MCF 10A (cell line): ENCODE measurements around the gene SLC2A1. TPM values are rescaled to one million over a fixed set of nuclear protein-coding genes. Genes with fewer than 3 reads are reported as not detected.

Experiments
- BruUV-seq: library from RNA; stranded (reverse); fragments of 400-500 nt; replicated peaks from 2 replicates; lab custom pipeline; 2021; lab: Mats Ljungman, UMichigan
- CTCF ChIA-PET: fragments of 300-600 bp; sonication (Branson Sonifier 250); formaldehyde crosslinking; extraction: SDS; loops from one replicate; lab custom pipeline; 2021; ENCODE audit warnings: antibody characterized with exemption, inconsistent platforms; lab: Yijun Ruan, JAX
- POLR2A ChIA-PET: fragments of 300-600, 350-650 bp; sonication (Branson Sonifier 250); formaldehyde crosslinking; extraction: SDS; loops from one replicate; lab custom pipeline; 2020; ENCODE audit warnings: antibody characterized with exemption, inconsistent platforms; lab: Yijun Ruan, JAX
- DNase-seq: peaks from one replicate; pipeline ENCODE4 v3.0.0-alpha.2; 2018; ENCODE audit not compliant: unreplicated experiment
- H3K27ac Mint-ChIP-seq: one replicate; pipeline ENCODE4 v1.8.0; 2022; ENCODE audit warnings: mild to moderate bottlenecking, low read depth, mixed read lengths; ENCODE audit not compliant: unreplicated experiment
- H3K27me3 Mint-ChIP-seq: one replicate; pipeline ENCODE4 v1.8.0; 2022; ENCODE audit warnings: mixed read lengths; ENCODE audit not compliant: insufficient read depth, unreplicated experiment
- H3K36me3 Mint-ChIP-seq: one replicate; pipeline ENCODE4 v1.8.0; 2022; ENCODE audit warnings: mild to moderate bottlenecking, moderate library complexity, mixed read lengths; ENCODE audit not compliant: insufficient read depth, unreplicated experiment
- H3K4me1 Mint-ChIP-seq: one replicate; pipeline ENCODE4 v1.8.0; 2022; ENCODE audit warnings: mixed read lengths; ENCODE audit not compliant: insufficient read depth, unreplicated experiment
- H3K4me3 Mint-ChIP-seq: one replicate; pipeline ENCODE4 v1.8.0; 2022; ENCODE audit warnings: mild to moderate bottlenecking, moderate library complexity, mixed read lengths; ENCODE audit not compliant: unreplicated experiment
- H3K9me3 Mint-ChIP-seq: one replicate; pipeline ENCODE4 v1.8.0; 2022; ENCODE audit warnings: mixed read lengths; ENCODE audit not compliant: unreplicated experiment
- intact Hi-C: fragments of 100-400 bp; cut with micrococcal nuclease; formaldehyde crosslinking; loops from 2 replicates; pipeline ENCODE4 v1.14.1; 2022
- total RNA-seq: library from RNA; stranded (reverse); gene quantifications from 2 replicates; pipeline ENCODE4 v1.2.3, GENCODE V29; 2022
- TF ChIP-seq, protein P1 (sequence below): fragments of 200-600 bp; IDR thresholded peaks from one replicate; pipeline ENCODE4 v1.8.0; 2022; ENCODE audit warnings: antibody characterized with exemption, mild to moderate bottlenecking; ENCODE audit not compliant: unreplicated experiment

SLC2A1 gene
- total RNA-seq, 1 experiment from 2014 or later = 87.5 TPM

DNA sequence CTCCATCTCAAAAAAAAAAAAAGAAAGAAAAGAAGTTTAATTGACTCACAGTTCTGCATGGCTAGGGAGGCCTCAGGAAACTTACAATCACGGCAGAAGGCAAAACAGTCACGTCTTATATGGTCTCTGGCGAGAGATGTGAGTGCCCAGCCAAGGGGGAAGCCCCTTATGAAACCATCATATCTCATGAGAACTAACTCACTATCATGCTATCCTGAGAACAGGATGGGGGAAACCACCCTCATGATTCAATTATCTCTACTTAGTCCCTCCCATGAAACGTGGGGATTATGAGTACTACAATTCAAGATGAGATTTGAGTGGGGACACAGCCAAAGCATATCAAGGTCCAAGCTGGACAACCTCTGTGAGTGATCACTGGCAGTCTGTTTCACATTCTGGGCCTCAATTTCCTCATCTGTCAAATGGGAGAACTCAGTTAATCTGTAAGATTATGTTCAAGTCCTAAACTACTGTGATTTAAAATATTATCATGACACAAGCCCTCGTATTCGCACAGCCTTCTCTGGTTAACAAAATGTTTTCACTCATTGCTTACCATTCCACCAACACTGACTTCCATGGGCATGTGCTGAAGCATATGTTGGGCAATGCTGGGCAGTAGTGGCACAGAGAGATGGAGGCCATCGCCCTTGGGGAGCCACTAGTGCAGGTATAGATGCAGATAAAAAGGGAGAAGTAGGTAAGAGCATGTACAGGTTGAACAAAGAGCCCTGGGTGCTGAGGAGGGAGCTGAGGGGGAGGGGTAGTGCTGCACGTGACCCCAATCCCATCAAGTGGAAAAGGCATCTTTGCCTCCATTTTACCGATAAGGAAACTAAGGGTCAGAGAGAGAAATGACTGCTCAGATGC is 46.2 kb upstream of the SLC2A1 start:
- H3K27ac Mint-ChIP-seq = no peak overlapping the region

DNA sequence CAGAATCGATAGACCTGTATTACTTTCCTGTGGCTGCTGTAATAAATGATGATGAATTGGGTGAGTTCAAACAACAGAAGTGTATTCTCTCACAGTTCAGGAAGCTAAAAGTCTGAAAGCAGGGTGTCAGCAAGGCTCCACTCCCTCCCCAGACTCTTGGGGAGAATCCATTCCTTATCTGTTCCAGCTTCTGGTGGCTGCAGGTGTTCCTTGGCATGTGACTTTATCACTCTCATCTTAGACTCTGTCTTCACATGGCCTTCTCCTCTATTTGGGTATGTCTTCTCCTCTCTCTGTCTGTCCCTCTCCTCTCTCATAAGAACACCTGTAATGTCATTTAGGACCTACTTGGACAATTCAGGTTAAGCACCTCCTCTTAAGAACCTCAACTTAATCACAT is 44.1 kb upstream of the SLC2A1 start:
- Mint-ChIP-seq H3K36me3 (no peaks in the 10 kb centered on the region), H3K4me1 (no peaks in the 10 kb centered on the region), H3K4me3 (no peak overlapping the region), H3K27ac (no peak overlapping the region), H3K27me3 (no peaks in the 10 kb centered on the region), H3K9me3 (no peaks in the 10 kb centered on the region)
- BruUV-seq = no TSS peak
- ChIA-PET CTCF (interaction anchor here (0.6 kb wide), 1 partner anchor 591 kb away, joined by 5 read pairs; no protein-coding TSS in a partner anchor), POLR2A (interaction anchor here (0.9 to 1.0 kb wide), 2 partner anchors 9 to 21 kb away, joined by 3 read pairs; no protein-coding TSS in a partner anchor)
- TF ChIP-seq, protein P1, sequence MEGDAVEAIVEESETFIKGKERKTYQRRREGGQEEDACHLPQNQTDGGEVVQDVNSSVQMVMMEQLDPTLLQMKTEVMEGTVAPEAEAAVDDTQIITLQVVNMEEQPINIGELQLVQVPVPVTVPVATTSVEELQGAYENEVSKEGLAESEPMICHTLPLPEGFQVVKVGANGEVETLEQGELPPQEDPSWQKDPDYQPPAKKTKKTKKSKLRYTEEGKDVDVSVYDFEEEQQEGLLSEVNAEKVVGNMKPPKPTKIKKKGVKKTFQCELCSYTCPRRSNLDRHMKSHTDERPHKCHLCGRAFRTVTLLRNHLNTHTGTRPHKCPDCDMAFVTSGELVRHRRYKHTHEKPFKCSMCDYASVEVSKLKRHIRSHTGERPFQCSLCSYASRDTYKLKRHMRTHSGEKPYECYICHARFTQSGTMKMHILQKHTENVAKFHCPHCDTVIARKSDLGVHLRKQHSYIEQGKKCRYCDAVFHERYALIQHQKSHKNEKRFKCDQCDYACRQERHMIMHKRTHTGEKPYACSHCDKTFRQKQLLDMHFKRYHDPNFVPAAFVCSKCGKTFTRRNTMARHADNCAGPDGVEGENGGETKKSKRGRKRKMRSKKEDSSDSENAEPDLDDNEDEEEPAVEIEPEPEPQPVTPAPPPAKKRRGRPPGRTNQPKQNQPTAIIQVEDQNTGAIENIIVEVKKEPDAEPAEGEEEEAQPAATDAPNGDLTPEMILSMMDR = no peak
- intact Hi-C loops = no loop called here
- no peak for DNase-seq

More for the DNA sequence above, 46.2 kb upstream of the SLC2A1 start:
- Mint-ChIP-seq H3K9me3 (no peaks in the 10 kb centered on the region), H3K4me1 (peaks cover 5% of the 10 kb centered on the region), H3K4me3 (no peak overlapping the region), H3K27me3 (no peaks in the 10 kb centered on the region), H3K36me3 (no peaks in the 10 kb centered on the region)
- TF ChIP-seq, protein P1 = no peak
- BruUV-seq = no TSS peak
- POLR2A ChIA-PET = interaction anchor here (0.5 kb wide), 1 partner anchor 1309 kb away, joined by 3 read pairs; no protein-coding TSS in a partner anchor
- DNase-seq = no peak
- CTCF ChIA-PET = no interaction called here
- intact Hi-C loops = no loop called here

DNA sequence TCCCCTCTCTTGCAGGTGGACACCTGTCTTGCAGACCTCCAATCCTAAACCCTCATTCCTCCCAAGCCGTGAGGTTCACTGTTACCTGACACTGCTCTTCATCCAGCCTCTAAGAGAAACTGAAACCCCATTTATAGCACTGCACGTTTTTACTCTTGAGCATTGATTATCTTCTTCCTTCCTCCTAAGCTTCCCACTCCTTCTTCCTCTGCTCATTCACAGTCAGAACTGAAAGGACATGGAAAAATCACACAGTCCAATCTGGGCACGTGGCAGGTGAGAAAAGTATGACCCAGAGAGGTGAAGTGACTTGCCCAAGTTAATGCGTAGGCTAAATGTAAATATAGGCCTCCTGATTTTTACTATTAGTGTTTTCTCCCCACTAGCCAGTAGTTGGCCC is 43.4 kb upstream of the SLC2A1 start:
- H3K4me1 Mint-ChIP-seq = no peaks in the 10 kb centered on the region

More for the DNA sequence above, 43.4 kb upstream of the SLC2A1 start:
- no peak overlapping the region for H3K4me3 Mint-ChIP-seq
- TF ChIP-seq, protein P1 = no peak
- no peaks in the 10 kb centered on the region for H3K9me3 Mint-ChIP-seq
- DNase-seq = no peak
- intact Hi-C loops = no loop called here
- no peaks in the 10 kb centered on the region for H3K36me3 Mint-ChIP-seq
- no peak overlapping the region for H3K27ac Mint-ChIP-seq
- no peaks in the 10 kb centered on the region for H3K27me3 Mint-ChIP-seq
- BruUV-seq = no TSS peak
- CTCF ChIA-PET = interaction anchor here (0.6 kb wide), 1 partner anchor 590 kb away, joined by 5 read pairs; no protein-coding TSS in a partner anchor
- POLR2A ChIA-PET = interaction anchor here (0.9 to 1.0 kb wide), 2 partner anchors 9 to 21 kb away, joined by 3 read pairs; no protein-coding TSS in a partner anchor
